Measurements from ENCODE around the gene SOX6. TPM values are rescaled to one million over a fixed set of nuclear protein-coding genes. Genes with fewer than 3 reads are reported as not detected.

SOX6 gene
- total RNA-seq, 1 donor from 2014 or later, result 24.9 TPM

DNA sequence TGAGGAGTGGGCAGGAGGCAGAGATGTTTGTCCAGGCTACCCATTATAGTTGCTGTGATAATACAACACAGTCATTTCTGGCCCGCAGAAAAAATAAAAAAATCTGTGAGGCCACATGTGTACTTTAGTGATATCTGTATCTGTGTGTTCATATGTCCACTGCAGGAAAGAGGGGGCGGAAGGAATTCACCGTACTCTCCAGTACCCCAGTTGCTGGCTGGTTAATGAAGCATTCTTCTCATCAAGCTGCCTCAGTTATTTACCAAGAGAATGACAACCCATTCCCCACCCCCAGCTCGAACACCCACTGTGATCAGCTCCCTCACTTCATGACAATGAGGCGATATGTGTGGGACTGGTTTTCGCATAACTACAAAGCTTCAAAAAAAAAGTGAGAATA, 309.3 kb downstream of the SOX6 start:
- no peak overlapping the region for H3K4me3 Mint-ChIP-seq
- H3K4me1 Mint-ChIP-seq (ENCODE audit: unreplicated experiment), result no peaks in the 10 kb centered on the region
- no peak for DNase-seq (ENCODE audit: extremely low spot score, unreplicated experiment)
- no peaks in the 10 kb centered on the region for H3K9me3 Mint-ChIP-seq
- H3K36me3 Mint-ChIP-seq, result peaks cover 8% of the 10 kb centered on the region
- no peak overlapping the region for H3K27ac Mint-ChIP-seq
- TF ChIP-seq, protein P1, sequence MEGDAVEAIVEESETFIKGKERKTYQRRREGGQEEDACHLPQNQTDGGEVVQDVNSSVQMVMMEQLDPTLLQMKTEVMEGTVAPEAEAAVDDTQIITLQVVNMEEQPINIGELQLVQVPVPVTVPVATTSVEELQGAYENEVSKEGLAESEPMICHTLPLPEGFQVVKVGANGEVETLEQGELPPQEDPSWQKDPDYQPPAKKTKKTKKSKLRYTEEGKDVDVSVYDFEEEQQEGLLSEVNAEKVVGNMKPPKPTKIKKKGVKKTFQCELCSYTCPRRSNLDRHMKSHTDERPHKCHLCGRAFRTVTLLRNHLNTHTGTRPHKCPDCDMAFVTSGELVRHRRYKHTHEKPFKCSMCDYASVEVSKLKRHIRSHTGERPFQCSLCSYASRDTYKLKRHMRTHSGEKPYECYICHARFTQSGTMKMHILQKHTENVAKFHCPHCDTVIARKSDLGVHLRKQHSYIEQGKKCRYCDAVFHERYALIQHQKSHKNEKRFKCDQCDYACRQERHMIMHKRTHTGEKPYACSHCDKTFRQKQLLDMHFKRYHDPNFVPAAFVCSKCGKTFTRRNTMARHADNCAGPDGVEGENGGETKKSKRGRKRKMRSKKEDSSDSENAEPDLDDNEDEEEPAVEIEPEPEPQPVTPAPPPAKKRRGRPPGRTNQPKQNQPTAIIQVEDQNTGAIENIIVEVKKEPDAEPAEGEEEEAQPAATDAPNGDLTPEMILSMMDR (conservative IDR thresholded peaks at IDR 0.05), result no peak
- no peaks in the 10 kb centered on the region for H3K27me3 Mint-ChIP-seq

DNA sequence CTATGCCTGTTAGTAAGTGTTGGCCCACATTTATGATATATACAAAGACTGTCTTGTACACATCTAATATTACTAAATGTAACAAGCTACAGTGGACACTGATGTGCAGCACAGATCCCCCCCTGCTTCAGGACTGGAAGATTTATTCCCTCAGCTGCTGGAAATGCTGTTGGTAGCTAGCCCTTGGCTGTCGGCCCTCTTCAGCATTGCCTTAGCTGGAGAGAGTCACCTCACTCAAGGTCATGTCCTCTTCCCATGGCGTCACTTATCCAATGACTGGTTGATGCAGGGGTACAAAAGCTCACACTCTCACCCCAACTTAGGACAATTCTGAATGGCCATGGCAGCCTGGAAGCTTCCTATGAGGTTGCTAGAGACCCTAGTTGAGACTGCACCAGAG, 312.7 kb downstream of the SOX6 start:
- H3K9me3 Mint-ChIP-seq, result no peaks in the 10 kb centered on the region
- H3K27ac Mint-ChIP-seq, result no peak overlapping the region
- DNase-seq (ENCODE audit: extremely low spot score, unreplicated experiment), result no peak
- TF ChIP-seq, protein P1 (conservative IDR thresholded peaks at IDR 0.05), result no peak
- peaks cover 3% of the 10 kb centered on the region for H3K36me3 Mint-ChIP-seq
- H3K27me3 Mint-ChIP-seq, result no peaks in the 10 kb centered on the region
- no peaks in the 10 kb centered on the region for H3K4me1 Mint-ChIP-seq (ENCODE audit: unreplicated experiment)
- H3K4me3 Mint-ChIP-seq, result no peak overlapping the region

DNA sequence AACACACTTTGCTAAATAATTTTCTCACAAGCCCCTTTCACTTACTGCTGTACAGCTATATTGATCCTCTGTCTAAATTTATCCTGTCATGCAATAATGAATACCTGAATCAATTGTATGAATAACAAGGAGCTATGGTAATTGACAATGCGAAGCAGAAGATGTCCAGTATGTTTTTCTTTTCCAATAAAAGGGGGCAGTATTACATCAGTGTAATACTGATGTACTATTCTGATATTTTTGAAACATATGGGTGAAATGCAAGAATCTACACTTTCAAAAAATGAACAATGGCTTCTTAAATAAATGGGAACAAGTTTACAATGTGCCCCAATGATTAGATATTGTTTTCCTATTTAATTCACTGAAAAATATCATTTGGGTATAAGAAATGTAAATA, 315.1 kb downstream of the SOX6 start:
- Mint-ChIP-seq H3K4me1 (ENCODE audit: unreplicated experiment) (no peaks in the 10 kb centered on the region), H3K9me3 (no peaks in the 10 kb centered on the region), H3K27me3 (no peaks in the 10 kb centered on the region), H3K4me3 (no peak overlapping the region), H3K36me3 (peaks cover 3% of the 10 kb centered on the region), H3K27ac (no peak overlapping the region)
- no peak for DNase-seq (ENCODE audit: extremely low spot score, unreplicated experiment)
- TF ChIP-seq, protein P1 (conservative IDR thresholded peaks at IDR 0.05), result no peak

DNA sequence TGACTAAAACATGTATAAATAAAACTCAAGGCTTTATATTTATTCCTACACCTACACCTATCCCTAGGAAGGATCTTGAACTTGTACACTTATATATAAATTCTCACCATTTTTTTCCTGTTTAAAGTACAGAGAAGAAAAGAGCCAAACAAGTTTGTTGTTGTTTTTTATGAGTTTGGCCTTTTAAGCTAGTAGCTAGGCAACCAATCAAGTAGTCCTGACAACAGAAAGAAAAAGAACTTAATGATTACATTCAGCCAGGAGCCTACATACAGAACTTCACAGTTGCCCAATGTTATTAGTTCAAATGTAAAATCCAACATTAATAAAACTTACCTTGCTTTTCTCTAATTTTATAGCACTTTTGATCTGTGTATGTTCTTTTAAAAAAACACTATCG, 316.2 kb downstream of the SOX6 start:
- no peak for DNase-seq (ENCODE audit: extremely low spot score, unreplicated experiment)
- Mint-ChIP-seq H3K4me1 (ENCODE audit: unreplicated experiment) (no peaks in the 10 kb centered on the region), H3K36me3 (no peaks in the 10 kb centered on the region), H3K9me3 (no peaks in the 10 kb centered on the region), H3K27me3 (no peaks in the 10 kb centered on the region), H3K4me3 (no peak overlapping the region), H3K27ac (no peak overlapping the region)
- TF ChIP-seq, protein P1 (conservative IDR thresholded peaks at IDR 0.05), result no peak

DNA sequence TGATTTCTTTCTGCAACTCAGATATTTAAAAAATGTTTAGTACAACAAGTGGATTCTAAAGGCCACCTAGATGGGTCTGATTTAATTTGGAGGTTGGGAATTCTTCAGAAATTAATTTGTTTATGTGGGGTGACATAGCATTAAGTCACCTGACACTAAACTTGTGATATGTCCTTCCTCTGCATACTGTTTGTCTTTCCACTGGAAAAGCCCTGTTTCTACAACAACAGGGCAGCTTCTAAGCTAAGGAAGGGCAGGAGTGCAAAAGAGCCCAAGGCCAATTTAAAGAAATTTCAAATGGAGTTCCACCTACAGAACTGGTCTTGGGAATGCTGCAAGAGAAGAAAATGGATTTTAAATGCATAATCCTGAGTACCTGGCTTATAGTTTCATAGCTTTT, 319.2 kb downstream of the SOX6 start:
- TF ChIP-seq, protein P1 (conservative IDR thresholded peaks at IDR 0.05), result no peak
- Mint-ChIP-seq H3K36me3 (no peaks in the 10 kb centered on the region), H3K4me1 (ENCODE audit: unreplicated experiment) (no peaks in the 10 kb centered on the region), H3K27me3 (no peaks in the 10 kb centered on the region), H3K4me3 (no peak overlapping the region), H3K9me3 (no peaks in the 10 kb centered on the region), H3K27ac (no peak overlapping the region)
- DNase-seq (ENCODE audit: extremely low spot score, unreplicated experiment), result no peak

DNA sequence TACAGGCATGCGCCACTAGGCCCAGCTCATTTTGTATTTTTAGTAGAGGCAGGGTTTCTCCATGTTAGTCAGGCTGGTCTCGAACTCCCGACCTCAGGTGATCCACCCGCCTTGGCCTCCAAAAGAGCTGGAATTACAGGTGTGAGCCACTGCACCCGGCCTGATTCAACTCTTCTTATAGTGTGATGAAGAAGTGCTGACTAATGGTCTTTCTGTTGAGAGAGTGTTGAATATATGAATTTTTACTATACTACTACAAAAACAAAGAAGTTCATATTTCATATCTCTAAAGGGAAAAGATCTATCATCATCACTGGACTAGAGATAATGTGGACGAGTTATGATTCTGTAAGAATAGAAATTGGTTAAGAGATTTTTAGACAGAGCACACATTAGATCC, 320.1 kb downstream of the SOX6 start:
- no peak overlapping the region for H3K27ac Mint-ChIP-seq
- no peak overlapping the region for H3K4me3 Mint-ChIP-seq
- H3K36me3 Mint-ChIP-seq, result no peaks in the 10 kb centered on the region
- H3K9me3 Mint-ChIP-seq, result no peaks in the 10 kb centered on the region
- H3K27me3 Mint-ChIP-seq, result peaks cover 4% of the 10 kb centered on the region
- H3K4me1 Mint-ChIP-seq (ENCODE audit: unreplicated experiment), result no peaks in the 10 kb centered on the region
- no peak for DNase-seq (ENCODE audit: extremely low spot score, unreplicated experiment)
- TF ChIP-seq, protein P1 (conservative IDR thresholded peaks at IDR 0.05), result no peak

Measured in type B pancreatic cell (in vitro differentiated cells).